MV-4-11 (cell line): Measurements from ENCODE around the gene TMEM239.
A peak's percentile ranks its signal among the peaks of the same experiment; 100 is the strongest.
"Not testable (repeated sequence)": the region's sequence is repeated elsewhere in the genome, so short reads cannot be mapped to it uniquely, and the experiment has no call there.

Experiments
- DNase-seq: peaks from one replicate; lab custom pipeline; 2025; lab: John Stamatoyannopoulos, UW

Gene TMEM239

DNA sequence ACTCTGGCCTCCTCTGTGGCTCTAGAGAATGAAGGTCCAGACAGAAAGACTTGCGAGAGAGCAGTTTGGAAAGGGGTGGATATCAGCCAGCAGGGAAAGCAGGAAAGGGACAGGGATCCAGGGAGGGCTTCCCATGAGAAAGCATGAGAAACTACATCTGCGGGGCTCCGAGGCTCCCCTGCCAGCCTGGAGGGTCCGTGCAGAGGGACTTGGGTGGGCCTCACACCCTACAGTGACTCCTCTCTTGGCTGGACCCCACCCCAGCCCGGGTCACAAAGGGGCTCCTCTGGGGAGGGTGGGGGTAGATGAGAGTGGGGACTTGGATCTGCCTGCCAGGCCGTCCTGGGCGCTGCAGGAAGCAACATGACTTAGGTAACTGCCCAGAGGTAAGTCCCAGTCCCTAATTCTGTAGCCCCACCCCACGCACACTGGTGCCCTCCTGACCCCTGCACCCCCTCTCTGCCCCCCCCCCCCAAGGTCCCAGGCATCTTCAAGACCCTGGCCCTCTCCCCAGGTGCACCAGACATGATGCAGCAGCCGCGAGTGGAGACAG is at the start of gene TMEM239:
Gene TMEM239 (plus strand): TSS at position 335 of the 553 bp plus-strand sequence. CDS start 191 bp downstream, at position 526.
- DNase-seq = no peak

- DNase-seq = no peak
Measured at GRCh38 chr20:2767768-2768631, 48.2 kb upstream of the TMEM239 start.

GRCh38 chr20:2768632-2769015 is 47.5 kb upstream of the TMEM239 start:
- DNase-seq = no peak

DNA sequence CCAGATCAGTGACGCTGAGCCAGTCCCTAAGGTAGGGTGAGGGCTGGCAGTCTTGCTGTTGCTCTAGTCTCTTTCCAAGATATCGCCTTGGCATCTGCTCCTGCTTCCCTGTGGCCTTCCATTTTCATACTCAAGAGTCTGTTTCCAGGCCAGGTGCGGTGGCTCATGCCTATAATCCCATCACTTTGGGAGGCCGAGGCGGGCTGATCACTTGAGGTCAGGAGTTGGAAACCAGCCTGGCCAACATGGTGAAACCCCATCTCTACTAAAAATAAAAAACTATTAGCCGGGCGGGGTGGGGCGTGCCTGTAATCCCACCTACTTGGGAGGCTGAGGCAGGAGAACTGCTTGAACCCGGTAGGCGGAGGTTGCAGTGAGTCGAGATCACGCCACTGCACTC is 46.1 kb upstream of the TMEM239 start:
- DNase-seq = not testable (repeated sequence)

DNA sequence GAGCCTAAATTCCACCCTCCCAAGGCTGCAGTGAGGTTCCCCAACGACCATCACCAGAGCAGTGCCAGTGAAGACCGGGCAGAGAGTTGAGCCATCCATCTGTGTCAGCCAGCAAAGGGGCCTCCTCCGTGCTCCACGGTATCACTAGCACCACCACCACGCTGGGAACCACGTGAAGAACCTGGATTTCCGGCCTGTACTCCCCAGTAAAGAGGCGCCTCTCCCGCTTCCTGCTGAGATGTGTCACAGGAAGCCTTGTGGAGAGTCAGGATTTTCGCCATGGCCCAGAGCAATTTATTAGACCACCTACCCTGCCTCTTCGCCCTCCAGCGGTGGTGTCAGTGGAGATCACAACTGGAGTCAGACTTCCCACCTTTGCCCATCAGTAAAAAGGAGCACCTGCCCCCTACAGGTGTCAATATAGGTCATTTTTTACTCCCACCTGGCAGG is 44.5 kb upstream of the TMEM239 start:
- DNase-seq = peak; percentile 47

DNA sequence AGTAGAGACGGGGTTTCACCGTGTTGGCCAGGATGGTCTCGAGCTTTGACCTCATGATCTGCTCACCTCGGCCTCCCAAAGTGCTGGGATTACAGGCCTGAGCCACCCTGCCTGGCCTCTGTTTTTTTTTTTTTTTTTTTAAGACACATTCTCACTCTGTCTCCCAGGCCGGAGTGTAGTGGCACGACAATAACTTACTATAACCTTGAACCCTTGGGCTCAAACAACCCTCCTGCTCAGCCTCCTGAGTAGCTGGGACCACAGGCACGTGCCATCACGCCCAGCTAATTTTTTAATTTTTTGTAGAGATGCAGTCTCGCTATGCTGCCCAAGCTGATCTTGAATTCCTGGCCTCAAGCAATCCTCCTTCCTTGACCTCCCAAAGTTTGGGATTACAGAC is 42.4 kb upstream of the TMEM239 start:
- DNase-seq = no peak

GRCh38 chr20:2775139-2775538 is 41.0 kb upstream of the TMEM239 start:
- DNase-seq = no peak

DNA sequence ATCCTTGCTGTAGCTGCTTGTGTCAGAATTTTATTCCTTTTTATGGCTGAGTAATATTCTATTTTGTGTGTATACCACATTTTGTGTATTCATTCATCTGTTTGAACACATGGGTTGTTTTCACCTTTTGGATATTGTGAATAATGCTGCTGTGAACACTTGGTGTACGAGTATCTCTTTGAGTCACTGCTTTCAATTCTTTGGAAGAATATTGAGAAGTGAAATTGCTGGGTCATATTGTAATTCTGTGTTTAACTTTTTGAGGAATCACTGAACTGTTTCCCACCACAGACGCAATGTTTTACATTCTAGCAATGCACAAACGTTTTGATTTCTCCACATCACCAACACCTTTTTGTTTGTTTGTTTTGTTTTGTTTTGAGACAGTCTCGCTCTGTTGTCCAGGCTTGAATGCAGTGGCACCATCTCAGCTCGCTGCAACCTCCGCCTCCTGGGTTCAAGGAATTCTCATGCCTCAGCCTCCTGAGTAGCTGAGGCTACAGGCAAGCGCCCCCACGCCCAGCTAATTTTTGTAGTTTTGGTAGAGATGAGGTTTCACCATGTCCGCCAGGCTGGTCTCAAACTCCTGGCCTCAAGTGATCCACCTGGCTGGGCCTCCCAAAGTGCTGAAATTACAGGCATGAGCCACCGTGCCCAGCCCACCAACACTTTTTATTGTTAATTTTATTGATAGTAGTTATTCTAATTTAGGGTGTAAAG is 37.4 kb upstream of the TMEM239 start:
- DNase-seq = no peak

GRCh38 chr20:2780948-2781347 is 35.2 kb upstream of the TMEM239 start:
- DNase-seq = no peak

DNA sequence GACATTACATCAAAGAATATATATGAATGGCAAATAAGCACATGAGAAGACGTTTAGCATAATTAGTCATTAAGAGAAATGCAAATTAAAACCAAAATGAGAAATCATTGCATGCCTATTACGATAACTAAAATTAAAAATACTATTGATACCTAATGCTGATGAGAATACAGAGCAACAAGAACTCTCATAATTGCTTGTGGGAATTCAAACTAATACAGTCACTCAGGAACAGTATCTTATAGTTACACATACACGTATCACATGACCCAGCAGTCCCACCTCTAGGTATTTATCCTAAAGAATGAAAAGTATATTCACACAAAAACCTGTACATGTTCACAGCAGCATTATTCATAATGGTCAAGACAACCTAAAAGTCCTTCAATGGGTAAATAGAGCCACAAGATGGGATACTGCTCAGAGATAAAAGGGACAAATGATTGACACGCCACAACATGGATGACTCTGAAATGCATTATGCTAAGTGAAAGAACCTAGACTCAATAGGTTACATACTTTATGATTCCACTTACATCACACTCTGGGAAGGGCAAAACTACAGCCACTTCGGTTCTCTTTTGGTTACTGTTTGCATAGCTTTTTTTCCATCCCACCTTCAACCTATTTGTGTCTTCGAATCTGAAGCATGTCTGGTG is 32.1 kb upstream of the TMEM239 start:
- no peak for DNase-seq

- no peak for DNase-seq
Measured at GRCh38 chr20:2793471-2793870, 22.7 kb upstream of the TMEM239 start.

GRCh38 chr20:2794202-2794748 is 21.9 kb upstream of the TMEM239 start:
- no peak for DNase-seq

- DNase-seq = no peak
Measured at GRCh38 chr20:2794866-2795447, 21.2 kb upstream of the TMEM239 start.

GRCh38 chr20:2795451-2795850 is 20.7 kb upstream of the TMEM239 start:
- DNase-seq = no peak

- DNase-seq = no peak
Measured at GRCh38 chr20:2796011-2796660, 20.0 kb upstream of the TMEM239 start.

GRCh38 chr20:2797136-2797983 is 18.8 kb upstream of the TMEM239 start:
- no peak for DNase-seq

- no peak for DNase-seq
Measured at GRCh38 chr20:2798095-2798805, 17.9 kb upstream of the TMEM239 start.

GRCh38 chr20:2798814-2799213 is 17.4 kb upstream of the TMEM239 start:
- peak; percentile 18 for DNase-seq

DNA sequence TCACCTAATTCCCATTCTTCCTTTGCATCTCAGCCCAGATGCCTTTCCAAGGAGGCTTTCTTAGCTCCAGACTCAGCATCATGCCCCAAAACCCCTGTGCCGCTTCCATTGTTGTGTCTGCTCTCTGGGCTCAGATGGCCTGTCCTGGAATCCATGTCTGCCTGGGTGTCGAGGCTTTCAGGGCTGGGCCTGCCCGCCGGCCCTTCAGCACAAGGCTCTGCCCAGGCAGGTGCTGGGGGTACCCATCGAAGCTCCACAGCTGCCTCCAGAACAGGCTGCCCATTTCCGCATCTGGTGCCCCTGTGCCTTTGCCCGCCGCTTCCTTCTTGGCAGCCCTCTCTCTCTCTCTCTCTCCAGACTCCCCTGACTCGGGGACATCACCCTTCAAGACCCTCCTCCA is 16.9 kb upstream of the TMEM239 start:
- no peak for DNase-seq
